Upper lobe of right lung (tissue), 1 donor: Measurements from ENCODE around the gene RASSF5. TPM values are rescaled to one million over a fixed set of nuclear protein-coding genes. Genes with fewer than 3 reads are reported as not detected.

Source experiments
- ATAC-seq: fragments of 200-7000 bp; cut with Tn5 transposase; one replicate; pipeline ENCODE4 v1.9.1; 2020; ENCODE audit warnings: mild to moderate bottlenecking, moderate library complexity
- DNase-seq: peaks from one replicate; pipeline ENCODE4 v3.0.0-alpha.2; 2020
- H3K27ac ChIP-seq: fragments of 200-600 bp; one replicate; pipeline ENCODE4 v1.8.0; 2022
- H3K27me3 ChIP-seq: fragments of 200-600 bp; one replicate; pipeline ENCODE4 v1.8.0; 2022; ENCODE audit warnings: mild to moderate bottlenecking
- H3K36me3 ChIP-seq: fragments of 200-600 bp; one replicate; pipeline ENCODE4 v1.8.0; 2022
- H3K4me1 ChIP-seq: fragments of 200-600 bp; one replicate; pipeline ENCODE4 v1.8.0; 2022
- H3K4me3 ChIP-seq: fragments of 200-600 bp; one replicate; pipeline ENCODE4 v1.8.0; 2022; ENCODE audit warnings: mild to moderate bottlenecking
- H3K9me3 ChIP-seq: fragments of 200-600 bp; one replicate; pipeline ENCODE4 v1.8.0; 2022
- intact Hi-C: fragments of 100-400 bp; cut with DNase I; formaldehyde crosslinking; loops from one replicate; pipeline ENCODE4 v1.11.0; 2022
- microRNA-seq: library from miRNA; unstranded; fragments of <30 nt; microRNA quantifications from one replicate; pipeline ENCODE4 v1.2.0, GENCODE V29; 2020; ENCODE audit warnings: borderline microRNAs expressed
- total RNA-seq: library from RNA; stranded (reverse); fragmentation: NEBNext Ultra II Directional; extraction: Animal tissue kit (Norgen Biotek cat#: 25700); gene quantifications from one replicate; pipeline ENCODE4 v1.2.1, GENCODE V29; 2021
- TF ChIP-seq, protein P1 (sequence below): fragments of 200-600 bp; IDR thresholded peaks from one replicate; pipeline ENCODE4 v1.8.0; 2022; ENCODE audit warnings: antibody characterized with exemption
- donor health status: DM: no; HTN: yes; CAD: no; lungs with severe emphysema.

Gene RASSF5
- total RNA-seq, 1 donor from 2014 or later, result 37.6 TPM

DNA sequence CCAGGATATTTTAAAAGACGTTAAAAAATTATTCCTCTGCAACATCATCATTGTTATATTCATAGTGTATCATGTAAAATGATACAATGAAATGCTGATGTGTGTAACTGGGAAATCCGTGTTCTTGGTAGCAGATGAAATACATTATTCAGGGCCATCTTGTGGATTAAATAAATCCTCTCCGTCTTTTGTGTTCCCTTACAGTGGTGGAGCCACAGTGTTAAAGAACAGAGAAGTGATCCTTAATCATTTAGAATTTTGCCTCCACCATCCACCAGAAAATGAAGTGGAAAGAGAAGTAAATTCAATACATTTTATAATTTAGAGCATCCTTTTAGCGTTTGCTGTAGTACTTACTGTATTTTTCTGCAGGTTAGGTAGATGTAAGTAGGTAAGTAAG is 129.3 kb downstream of the RASSF5 start:
- TF ChIP-seq, protein P1, sequence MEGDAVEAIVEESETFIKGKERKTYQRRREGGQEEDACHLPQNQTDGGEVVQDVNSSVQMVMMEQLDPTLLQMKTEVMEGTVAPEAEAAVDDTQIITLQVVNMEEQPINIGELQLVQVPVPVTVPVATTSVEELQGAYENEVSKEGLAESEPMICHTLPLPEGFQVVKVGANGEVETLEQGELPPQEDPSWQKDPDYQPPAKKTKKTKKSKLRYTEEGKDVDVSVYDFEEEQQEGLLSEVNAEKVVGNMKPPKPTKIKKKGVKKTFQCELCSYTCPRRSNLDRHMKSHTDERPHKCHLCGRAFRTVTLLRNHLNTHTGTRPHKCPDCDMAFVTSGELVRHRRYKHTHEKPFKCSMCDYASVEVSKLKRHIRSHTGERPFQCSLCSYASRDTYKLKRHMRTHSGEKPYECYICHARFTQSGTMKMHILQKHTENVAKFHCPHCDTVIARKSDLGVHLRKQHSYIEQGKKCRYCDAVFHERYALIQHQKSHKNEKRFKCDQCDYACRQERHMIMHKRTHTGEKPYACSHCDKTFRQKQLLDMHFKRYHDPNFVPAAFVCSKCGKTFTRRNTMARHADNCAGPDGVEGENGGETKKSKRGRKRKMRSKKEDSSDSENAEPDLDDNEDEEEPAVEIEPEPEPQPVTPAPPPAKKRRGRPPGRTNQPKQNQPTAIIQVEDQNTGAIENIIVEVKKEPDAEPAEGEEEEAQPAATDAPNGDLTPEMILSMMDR, result no peak
- no peaks in the 10 kb centered on the region for H3K27me3 ChIP-seq
- peak overlapping the region; percentile 92 for H3K4me3 ChIP-seq
- H3K27ac ChIP-seq, result peak overlapping the region; percentile 0
- ATAC-seq (no peak), DNase-seq (no peak)
- no peaks in the 10 kb centered on the region for H3K36me3 ChIP-seq
- H3K4me1 ChIP-seq, result peaks cover 24% of the 10 kb centered on the region
- intact Hi-C loops, result no loop called here
- H3K9me3 ChIP-seq, result no peaks in the 10 kb centered on the region

DNA sequence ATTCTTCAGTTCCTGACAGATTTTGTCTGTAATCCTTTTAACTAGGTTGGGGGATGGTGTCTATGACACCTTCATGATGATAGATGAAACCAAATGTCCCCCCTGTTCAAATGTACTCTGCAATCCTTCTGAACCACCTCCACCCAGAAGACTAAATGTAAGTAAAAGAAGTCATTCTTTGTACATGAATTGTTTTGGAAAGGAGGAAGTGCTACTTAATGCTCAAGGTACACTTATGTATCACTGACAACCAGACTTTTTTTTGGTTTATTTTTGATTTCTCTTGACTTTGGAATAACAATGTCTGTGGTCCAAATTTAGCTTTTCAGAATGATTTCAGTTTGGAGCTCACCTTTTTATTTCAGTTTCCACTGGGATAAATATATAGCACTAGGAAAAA is 130.3 kb downstream of the RASSF5 start:
- Histone ChIP-seq H3K4me1 (peaks cover 24% of the 10 kb centered on the region), H3K4me3 (no peak overlapping the region), H3K27me3 (no peaks in the 10 kb centered on the region), H3K27ac (no peak overlapping the region), H3K36me3 (no peaks in the 10 kb centered on the region), H3K9me3 (no peaks in the 10 kb centered on the region)
- intact Hi-C loops, result no loop called here
- TF ChIP-seq, protein P1, result no peak
- DNase-seq, result no peak
- ATAC-seq, result no peak

Small RNA genes lying within 50 kb of the gene (microRNA-seq; reads per million reads assigned to microRNA genes)
- gene MIR6769B, result not detected

Other genes with a start within 250 kb of the RASSF5 start
- 8.5 TPM for gene IKBKE, start 37.1 kb upstream of the RASSF5 start, total RNA-seq
- 49.8 TPM for gene EIF2D, start 104.9 kb downstream of the RASSF5 start, total RNA-seq
- gene DYRK3, start 128.0 kb downstream of the RASSF5 start, total RNA-seq, result 8.1 TPM
- gene MAPKAPK2, start 177.4 kb downstream of the RASSF5 start, total RNA-seq, result 92.3 TPM